ENCODE measurements around the gene TNIK. TPM values are rescaled to one million over a fixed set of nuclear protein-coding genes. Genes with fewer than 3 reads are reported as not detected.

TNIK gene
- total RNA-seq, 3 donors from 2014 or later, result 7.4 to 17.6 (median 10.2) TPM

DNA sequence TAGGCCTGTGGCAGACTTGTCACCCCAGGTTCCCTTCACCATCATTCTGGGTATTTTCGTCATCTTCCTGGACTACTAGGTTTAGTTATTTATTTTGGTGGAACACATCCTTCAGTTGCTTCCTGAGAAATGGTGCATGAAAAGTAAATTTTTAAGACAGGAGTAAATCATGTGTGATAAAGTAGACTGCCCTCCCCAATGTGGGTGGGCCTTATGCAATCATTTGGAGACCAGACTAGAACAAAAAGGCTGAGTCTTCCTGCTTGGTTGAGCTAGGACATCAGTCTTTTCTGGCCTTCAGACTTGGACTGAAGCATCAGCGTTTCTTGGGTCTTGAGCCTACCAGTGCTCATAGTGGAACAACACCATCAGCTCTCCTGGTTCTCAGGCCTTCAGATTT lies 382.9 kb downstream of the TNIK start:
- intact Hi-C loops (cut with DNase I; ENCODE audit: low total_unique reads), result no loop called here
- TF ChIP-seq POLR2AphosphoS5 (IDR thresholded peaks at IDR 0.05) (no peak), POLR2A (IDR thresholded peaks at IDR 0.05) (no peak)
- TF ChIP-seq, protein P1, sequence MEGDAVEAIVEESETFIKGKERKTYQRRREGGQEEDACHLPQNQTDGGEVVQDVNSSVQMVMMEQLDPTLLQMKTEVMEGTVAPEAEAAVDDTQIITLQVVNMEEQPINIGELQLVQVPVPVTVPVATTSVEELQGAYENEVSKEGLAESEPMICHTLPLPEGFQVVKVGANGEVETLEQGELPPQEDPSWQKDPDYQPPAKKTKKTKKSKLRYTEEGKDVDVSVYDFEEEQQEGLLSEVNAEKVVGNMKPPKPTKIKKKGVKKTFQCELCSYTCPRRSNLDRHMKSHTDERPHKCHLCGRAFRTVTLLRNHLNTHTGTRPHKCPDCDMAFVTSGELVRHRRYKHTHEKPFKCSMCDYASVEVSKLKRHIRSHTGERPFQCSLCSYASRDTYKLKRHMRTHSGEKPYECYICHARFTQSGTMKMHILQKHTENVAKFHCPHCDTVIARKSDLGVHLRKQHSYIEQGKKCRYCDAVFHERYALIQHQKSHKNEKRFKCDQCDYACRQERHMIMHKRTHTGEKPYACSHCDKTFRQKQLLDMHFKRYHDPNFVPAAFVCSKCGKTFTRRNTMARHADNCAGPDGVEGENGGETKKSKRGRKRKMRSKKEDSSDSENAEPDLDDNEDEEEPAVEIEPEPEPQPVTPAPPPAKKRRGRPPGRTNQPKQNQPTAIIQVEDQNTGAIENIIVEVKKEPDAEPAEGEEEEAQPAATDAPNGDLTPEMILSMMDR (IDR thresholded peaks at IDR 0.05), result no peak
- Histone ChIP-seq H3K4me3 (no peak overlapping the region), H3K4me1 (no peaks in the 10 kb centered on the region), H3K9me3 (no peaks in the 10 kb centered on the region), H3K27me3 (no peaks in the 10 kb centered on the region), H3K27ac (no peak overlapping the region), H3K36me3 (no peaks in the 10 kb centered on the region)
- DNase-seq (ENCODE audit: low spot score in 2 of 2), result no peak

DNA sequence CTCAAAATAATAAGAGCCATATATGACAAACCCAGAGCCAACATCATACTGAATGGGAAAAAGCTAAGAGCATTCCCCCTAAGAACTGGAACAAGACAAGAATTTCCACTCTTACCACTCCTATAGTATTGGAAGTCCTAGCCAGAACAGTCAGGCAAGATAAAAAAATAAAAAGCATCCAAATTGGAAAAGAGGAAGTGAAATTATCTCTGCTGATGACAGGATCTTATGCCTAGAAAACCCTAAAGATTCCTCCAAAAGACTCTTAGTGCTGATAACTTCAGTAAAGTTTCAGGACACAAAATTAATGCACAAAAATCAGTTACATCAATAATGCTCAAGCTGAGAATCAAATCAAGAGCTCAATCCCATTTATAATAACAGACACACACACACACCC lies 387.8 kb downstream of the TNIK start:
- Histone ChIP-seq H3K36me3 (no peaks in the 10 kb centered on the region), H3K9me3 (no peaks in the 10 kb centered on the region), H3K27me3 (no peaks in the 10 kb centered on the region), H3K4me3 (no peak overlapping the region), H3K4me1 (no peaks in the 10 kb centered on the region), H3K27ac (no peak overlapping the region)
- TF ChIP-seq POLR2A (IDR thresholded peaks at IDR 0.05), result no peak
- TF ChIP-seq, protein P1 (IDR thresholded peaks at IDR 0.05), result no peak
- TF ChIP-seq POLR2AphosphoS5 (IDR thresholded peaks at IDR 0.05), result no peak
- intact Hi-C loops (cut with DNase I; ENCODE audit: low total_unique reads), result no loop called here
- no peak for DNase-seq (ENCODE audit: low spot score in 2 of 2)

DNA sequence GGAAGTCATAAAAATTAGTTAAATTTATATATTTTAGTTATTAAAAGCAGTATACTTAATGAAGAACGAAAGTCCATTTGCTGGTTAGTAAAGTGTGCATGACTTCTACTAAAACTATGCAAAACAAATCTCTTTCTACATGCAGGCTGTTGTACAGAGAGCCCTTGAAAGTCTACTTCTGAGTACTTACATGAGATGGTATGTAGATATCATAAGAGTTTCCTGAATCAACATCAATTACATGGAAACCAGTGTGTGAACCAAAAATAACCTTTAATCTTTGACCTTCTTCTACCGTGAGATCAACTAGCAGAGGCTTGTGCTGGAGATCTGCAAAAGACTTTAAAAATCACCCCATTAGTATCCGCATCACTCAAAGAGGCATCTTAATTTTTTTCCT lies 391.5 kb downstream of the TNIK start:
- Histone ChIP-seq H3K36me3 (no peaks in the 10 kb centered on the region), H3K4me1 (no peaks in the 10 kb centered on the region), H3K27me3 (no peaks in the 10 kb centered on the region), H3K27ac (no peak overlapping the region), H3K9me3 (no peaks in the 10 kb centered on the region), H3K4me3 (no peak overlapping the region)
- intact Hi-C loops (cut with DNase I; ENCODE audit: low total_unique reads), result no loop called here
- no peak for DNase-seq (ENCODE audit: low spot score in 2 of 2)
- TF ChIP-seq, protein P1 (IDR thresholded peaks at IDR 0.05), result no peak
- TF ChIP-seq POLR2AphosphoS5 (IDR thresholded peaks at IDR 0.05), result no peak
- TF ChIP-seq POLR2A (IDR thresholded peaks at IDR 0.05), result no peak

DNA sequence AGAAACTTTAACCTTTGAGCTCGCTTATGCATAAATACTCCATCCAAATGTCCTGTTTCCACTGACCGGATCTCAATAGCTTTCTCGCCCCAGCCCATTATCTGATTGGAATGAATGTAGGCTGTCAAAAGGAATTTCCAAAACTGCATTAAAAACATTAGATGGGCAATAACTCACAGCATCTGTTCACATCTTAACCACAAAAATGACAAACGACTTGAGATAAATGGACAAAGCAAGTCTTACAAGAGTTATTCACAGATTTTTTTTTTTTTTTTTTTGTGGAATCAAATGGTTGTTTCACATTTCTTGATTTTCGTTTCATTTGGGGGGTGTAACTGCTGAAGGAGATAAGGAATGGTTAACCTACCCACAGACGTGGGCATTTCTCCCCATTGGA lies 394.0 kb downstream of the TNIK start:
- TF ChIP-seq, protein P1 (IDR thresholded peaks at IDR 0.05), result no peak
- TF ChIP-seq POLR2AphosphoS5 (IDR thresholded peaks at IDR 0.05), result no peak
- no peak for TF ChIP-seq POLR2A (IDR thresholded peaks at IDR 0.05)
- DNase-seq (ENCODE audit: low spot score in 2 of 2), result no peak

DNA sequence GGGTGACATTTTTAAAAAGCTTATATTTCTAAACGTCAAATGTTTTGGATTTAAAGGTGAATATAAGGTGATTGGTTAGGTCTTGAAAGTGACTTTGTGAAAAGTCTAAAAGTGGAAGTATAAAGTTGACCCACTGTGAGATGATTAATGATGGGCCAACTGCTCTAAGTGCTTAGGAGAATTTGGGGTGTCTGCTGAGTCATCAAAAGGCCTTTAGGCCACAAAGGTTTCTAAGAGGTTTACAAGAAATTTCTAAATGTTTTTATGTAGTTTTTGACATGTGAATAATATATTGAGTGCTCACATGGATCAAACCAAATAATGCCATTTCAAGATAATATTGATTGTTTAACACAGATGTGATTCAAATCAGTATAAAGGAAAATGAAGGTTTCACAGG lies 394.5 kb downstream of the TNIK start:
- Histone ChIP-seq H3K4me1 (no peaks in the 10 kb centered on the region), H3K9me3 (no peaks in the 10 kb centered on the region), H3K4me3 (no peak overlapping the region), H3K36me3 (no peaks in the 10 kb centered on the region), H3K27ac (no peak overlapping the region), H3K27me3 (no peaks in the 10 kb centered on the region)
- TF ChIP-seq, protein P1 (IDR thresholded peaks at IDR 0.05), result no peak
- TF ChIP-seq POLR2AphosphoS5 (IDR thresholded peaks at IDR 0.05) (no peak), POLR2A (IDR thresholded peaks at IDR 0.05) (no peak)
- DNase-seq (ENCODE audit: low spot score in 2 of 2), result no peak
- intact Hi-C loops (cut with DNase I; ENCODE audit: low total_unique reads), result no loop called here

More for the DNA sequence above, 394.0 kb downstream of the TNIK start:
- Histone ChIP-seq H3K36me3 (no peaks in the 10 kb centered on the region), H3K27me3 (no peaks in the 10 kb centered on the region), H3K4me3 (no peak overlapping the region), H3K4me1 (no peaks in the 10 kb centered on the region), H3K27ac (no peak overlapping the region), H3K9me3 (no peaks in the 10 kb centered on the region)
- intact Hi-C loops (cut with DNase I; ENCODE audit: low total_unique reads), result no loop called here

Measured in breast epithelium (tissue), 4 donors.